GM21528 (cell line): ENCODE measurements around the gene DGKD.

ENCODE experiments used
- ATAC-seq: cut with Tn5 transposase; IDR thresholded peaks from one replicate; pipeline ENCODE4 v1.9.1; 2021; ENCODE audit warnings: mild to moderate bottlenecking, moderate library complexity; ENCODE audit not compliant: unreplicated experiment, low FRiP score

DGKD gene

GRCh38 chr2:233486778-233487552 lies 132.7 kb downstream of the DGKD start:
- no peak for ATAC-seq

DNA sequence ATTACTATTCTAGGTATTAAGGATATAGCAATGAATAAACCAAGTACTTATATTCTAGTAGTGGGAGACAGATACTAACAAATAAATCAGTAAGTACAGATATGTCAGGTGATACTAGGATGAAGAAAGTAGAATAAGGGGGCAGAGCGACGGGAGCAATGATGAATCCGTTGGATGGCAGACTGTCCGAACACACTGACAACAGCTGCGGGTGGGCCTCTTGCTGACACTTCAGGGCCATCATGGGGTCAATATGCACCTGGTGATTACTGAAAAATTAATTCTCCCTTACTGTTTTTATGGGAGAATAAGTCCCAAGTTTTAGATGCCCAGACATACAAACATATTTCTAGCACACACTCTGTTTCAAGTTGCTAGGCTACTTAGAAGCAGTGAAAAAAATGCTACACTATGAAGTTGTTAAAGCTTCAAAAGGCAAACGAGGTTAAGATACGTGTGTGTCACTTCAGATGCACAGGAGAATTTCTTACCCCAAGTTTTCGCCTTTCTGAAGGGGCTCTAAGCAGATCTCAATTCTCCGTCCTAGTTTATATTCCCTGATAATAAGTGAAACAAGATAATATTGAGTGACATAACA lies 133.6 kb downstream of the DGKD start:
- no peak for ATAC-seq

- no peak for ATAC-seq
Observed at GRCh38 chr2:233489143-233489542, 134.8 kb downstream of the DGKD start.

DNA sequence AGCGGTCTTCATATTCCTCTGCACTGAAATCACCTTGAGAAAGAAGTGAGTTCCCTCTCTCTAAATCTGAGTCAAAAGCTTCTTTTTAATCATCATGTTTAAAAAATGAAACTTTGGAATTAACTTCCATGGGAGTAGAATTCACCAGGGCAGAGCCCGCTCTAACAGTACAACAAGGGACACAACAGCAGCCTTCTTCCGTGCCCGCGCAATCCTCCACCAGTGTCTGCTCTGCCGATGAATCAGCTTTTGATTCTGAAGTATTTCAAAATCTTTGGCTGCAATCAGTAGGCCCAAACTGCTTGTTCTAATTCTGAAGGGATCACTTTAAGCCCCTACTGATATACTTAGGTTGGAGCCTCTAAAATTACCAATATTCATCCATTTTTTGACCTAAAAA lies 135.4 kb downstream of the DGKD start:
- no peak for ATAC-seq

DNA sequence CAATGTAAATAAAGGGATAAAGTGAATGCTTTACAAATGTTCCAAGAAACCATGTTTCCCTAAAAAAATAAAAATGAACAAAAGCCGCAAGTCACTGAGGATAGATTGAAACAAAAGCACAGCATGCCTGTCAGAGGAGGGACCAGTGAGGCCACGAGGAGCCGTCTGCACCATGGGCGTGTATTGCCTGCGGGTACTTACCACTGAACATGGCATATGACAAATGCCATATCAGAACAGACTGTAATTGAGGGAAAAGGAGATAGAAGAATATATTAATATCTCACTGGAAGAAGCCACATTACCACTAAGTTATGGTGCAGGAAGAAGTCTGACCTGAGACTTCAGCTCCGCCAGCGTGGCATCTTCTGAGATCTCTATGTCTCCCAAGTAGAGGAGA lies 136.5 kb downstream of the DGKD start:
- ATAC-seq = no peak

GRCh38 chr2:233491326-233491725 lies 137.0 kb downstream of the DGKD start:
- no peak for ATAC-seq

DNA sequence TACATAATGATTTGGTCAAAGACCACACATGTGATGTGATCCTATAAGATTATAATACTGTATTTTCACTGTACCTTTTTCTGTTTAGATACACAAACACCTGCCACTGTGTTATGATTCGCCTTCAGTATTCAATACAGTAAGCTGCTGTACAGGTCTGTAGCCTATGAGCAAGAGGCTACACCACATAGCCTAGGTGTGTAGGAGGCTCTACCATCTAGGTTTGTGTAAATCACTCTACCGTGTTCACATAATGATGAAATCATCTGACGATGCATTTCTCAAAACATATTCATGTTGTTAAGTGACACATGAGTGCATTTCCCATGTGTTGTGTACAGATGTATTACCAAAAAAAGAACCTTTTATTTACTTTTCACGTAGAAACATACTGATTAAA lies 137.8 kb downstream of the DGKD start:
- ATAC-seq = no peak

DNA sequence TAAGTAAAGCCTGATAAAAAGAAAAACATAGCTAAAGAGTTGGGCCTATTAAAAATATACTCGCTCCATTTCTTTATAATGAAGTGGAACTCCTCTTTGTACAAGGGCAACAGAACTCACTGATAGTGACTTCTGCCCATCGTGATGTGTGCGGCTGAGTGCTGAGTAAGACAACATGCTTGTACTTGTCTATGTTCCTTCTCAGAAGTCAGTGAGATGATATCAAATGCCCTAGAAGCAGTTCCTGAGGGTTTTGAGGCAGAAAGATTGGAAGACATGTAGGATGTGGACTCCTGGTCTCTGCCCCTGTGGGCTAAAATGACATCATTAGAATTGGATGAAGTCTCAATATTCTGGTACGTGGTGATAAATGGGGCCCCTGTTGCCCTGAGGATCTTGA lies 138.5 kb downstream of the DGKD start:
- no peak for ATAC-seq

GRCh38 chr2:233495503-233496496 lies 141.5 kb downstream of the DGKD start:
- ATAC-seq = no peak

- ATAC-seq = no peak
Observed at GRCh38 chr2:233497692-233498091, 143.4 kb downstream of the DGKD start.

GRCh38 chr2:233498126-233498525 lies 143.8 kb downstream of the DGKD start:
- ATAC-seq = no peak

DNA sequence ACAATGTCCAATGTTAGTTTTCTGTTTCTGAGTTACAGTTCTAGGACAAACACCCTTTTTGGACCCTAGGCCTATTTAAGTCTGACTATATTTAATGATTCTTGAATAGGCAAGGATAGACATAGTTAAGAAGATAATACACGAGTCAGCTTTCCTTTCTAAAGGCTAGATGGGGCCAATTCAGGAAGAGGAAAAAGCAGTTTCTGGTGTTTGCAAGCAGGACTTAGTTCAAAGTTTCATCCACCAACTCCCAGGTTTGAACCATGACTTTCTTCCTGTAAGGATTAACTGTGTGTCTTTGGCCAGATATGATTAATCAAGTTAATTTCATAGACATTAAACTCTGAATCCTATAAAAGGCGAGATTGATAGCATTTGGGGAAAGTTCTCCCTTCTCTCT lies 145.6 kb downstream of the DGKD start:
- ATAC-seq = no peak

DNA sequence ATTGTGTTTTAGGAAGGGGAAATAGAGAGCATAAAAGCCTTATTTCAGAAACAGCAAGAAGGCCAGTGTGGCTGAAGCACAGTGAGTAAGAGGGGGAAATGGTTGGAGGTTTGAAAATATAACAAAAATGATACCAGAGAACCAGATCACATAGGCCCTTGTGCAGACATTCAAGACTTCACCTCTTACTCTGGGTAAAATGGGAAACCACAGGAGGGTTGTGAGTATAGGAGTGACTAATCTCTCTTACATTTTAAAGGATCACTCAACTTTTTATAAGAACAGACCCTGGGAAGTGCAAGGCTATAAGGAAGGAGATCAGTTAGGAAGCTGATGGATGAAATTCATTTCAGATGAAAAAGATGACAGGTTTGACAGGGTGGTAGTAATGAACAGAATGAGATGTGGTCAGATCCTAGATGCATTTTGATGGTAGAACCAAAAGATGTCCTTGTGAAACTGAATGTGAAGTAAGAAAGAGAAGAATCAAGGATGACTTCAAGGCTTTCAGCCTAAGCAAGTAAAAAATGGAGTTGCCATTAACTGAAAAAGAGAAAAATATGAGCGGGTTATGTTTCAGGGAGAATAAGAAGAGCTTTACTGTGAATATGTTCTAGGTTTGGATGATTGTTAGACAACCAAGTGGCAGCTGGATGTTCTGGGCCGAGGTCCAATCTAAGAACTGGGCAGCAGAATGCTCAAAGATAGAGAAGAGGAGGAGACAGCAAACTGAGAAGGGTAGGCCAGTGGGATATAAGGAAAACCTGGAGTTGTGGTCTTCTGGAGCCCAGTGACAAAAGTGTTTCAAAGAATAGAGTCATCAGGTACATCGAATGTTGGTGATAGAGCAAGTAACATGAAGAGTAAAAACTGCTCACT lies 147.1 kb downstream of the DGKD start:
- no peak for ATAC-seq

- ATAC-seq = no peak
Observed at GRCh38 chr2:233503481-233503880, 149.2 kb downstream of the DGKD start.

DNA sequence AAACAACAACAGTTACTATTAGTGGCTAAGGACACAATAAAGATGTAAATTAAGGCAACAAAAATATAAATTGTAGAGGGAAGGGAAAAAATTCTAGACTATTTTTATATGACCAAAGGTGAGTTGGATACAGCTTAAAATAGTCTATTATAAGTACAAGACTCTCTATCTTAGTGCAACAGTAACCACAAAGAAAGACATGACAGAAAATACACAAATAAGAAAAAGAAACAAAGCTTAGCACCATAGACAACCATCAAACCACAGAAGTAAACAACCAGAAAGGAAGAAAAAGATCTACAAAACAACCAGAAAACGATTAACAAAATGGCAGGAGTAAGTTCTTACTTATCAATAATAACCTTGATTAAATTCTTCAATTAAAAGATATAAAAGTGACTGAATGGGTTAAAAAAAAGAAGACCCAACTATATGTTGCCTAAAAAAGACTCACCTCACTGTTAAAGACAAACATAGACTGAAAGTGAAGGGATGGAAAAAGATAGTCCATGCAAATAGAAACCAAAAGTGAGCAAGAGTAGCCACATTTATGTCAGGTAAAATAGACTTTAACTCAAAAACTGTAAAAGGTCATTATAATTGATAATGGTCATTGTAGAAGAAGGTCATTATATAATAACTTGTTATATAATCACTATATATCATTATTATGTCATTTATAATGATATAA lies 149.8 kb downstream of the DGKD start:
- ATAC-seq = no peak

GRCh38 chr2:233513953-233514655 lies 159.8 kb downstream of the DGKD start:
- ATAC-seq = peak; percentile 58

DNA sequence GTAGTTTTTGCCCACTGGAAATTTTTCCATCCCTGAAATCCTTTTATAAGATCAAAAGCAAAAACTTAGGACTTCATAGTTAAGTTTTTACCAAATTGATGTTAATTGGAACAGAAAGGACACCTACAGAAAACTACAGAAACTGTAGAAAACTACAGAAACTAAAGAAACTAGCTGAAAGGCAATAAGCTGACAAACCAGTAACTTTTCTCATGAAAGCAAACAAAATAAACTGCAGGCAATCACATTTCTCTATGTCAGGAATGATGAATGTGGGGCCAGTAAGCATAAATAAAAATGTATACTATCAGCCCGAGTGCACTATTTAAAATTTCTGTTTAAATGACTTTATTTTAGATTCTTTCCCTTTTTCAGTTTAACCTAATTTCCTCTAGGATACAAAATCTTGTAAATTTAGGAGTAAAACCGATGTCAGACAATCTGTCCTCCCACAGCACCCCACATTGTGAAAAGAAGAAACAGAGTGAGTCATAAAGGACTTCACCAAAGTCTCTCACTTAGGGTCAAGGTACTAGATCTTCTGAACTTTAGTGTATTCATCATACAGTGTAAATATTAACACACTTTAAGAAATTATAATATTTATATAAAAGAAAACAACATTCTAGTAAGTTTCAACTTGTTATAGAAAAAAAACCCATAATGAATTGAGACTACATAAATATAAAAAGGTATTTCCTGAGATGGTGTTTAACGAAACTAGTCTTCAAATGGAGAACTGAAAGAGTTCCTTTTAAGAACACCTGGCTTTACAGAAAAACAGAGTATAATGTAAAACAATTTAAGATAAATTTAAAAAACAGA lies 165.7 kb downstream of the DGKD start:
- peak; percentile 89 for ATAC-seq
